GM23248 (cell line): ENCODE results near the gene ANP32B.
"Not testable (repeated sequence)": the region's sequence is repeated elsewhere in the genome, so short reads cannot be mapped to it uniquely, and the experiment has no call there.

ENCODE experiments used
- EZH2 ChIP-seq: fragments of 200-600 bp; sonication (generic); IDR thresholded peaks from 2 replicates; pipeline ENCODE4 v1.6.1; 2018; ENCODE audit warnings: antibody characterized with exemption, mild to moderate bottlenecking; ENCODE audit not compliant: insufficient read depth, poor library complexity, severe bottlenecking
- EZH2phosphoT487 ChIP-seq: fragments of 200-600 bp; sonication (generic); IDR thresholded peaks from 2 replicates; pipeline ENCODE4 v1.6.1; 2018; ENCODE audit warnings: antibody characterized with exemption, moderate library complexity, mild to moderate bottlenecking, low read depth; ENCODE audit not compliant: insufficient read depth

- TF ChIP-seq EZH2, EZH2phosphoT487: not testable (repeated sequence)
Measured at GRCh38 chr9:97960678-97961328, 22.3 kb upstream of the ANP32B start.
